Measurements from ENCODE around the gene WBP1L. TPM values are rescaled to one million over a fixed set of nuclear protein-coding genes. Genes with fewer than 3 reads are reported as not detected.

Gene WBP1L
- total and polyA plus RNA-seq, 4 experiments from 2014 or later: 25.7 to 41.1 (median 36.8) TPM

GRCh38 chr10:102704915-102705314, 38.8 kb upstream of the WBP1L start:
- POLR2A ChIA-PET (ENCODE audit: partially characterized antibody): no interaction called here
- Mint-ChIP-seq H3K27ac (peak overlapping the region in 1 of 7 donors; percentile 25), H3K4me3 (no peak overlapping the region), H3K4me1 (peaks cover 7 to 14% (median 8%) of the 10 kb centered on the region in 4 donors), H3K9me3 (no peaks in the 10 kb centered on the region), H3K36me3 (peaks cover 4 to 8% of the 10 kb centered on the region in 2 donors), H3K27me3 (no peaks in the 10 kb centered on the region)
- intact Hi-C loops (cut with micrococcal nuclease): no loop called here
- no peaks in the 10 kb centered on the region for H3K36me3 ChIP-seq (ENCODE audit: insufficient read depth, low read length)
- no peaks in the 10 kb centered on the region for H3K4me1 ChIP-seq (ENCODE audit: insufficient read depth, low read length)
- H3K27me3 ChIP-seq (ENCODE audit: insufficient read depth, low read length): no peaks in the 10 kb centered on the region
- no peak for DNase-seq
- no peaks in the 10 kb centered on the region for H3K9me3 ChIP-seq (ENCODE audit: control insufficient read depth in 1 of 2, low read length in 2 of 2)
- H3K27ac ChIP-seq (ENCODE audit: low read depth, low read length): no peak overlapping the region
- H3K4me3 ChIP-seq (ENCODE audit: low read length in 2 of 2): no peak overlapping the region
- CTCF ChIA-PET (ENCODE audit: partially characterized antibody): interaction anchor here (1.0 kb wide), 1 partner anchor 9 kb away, joined by 3 read pairs; the partner anchor contains the start of genes ARL3 and SFXN2

GRCh38 chr10:102705531-102705930, 38.2 kb upstream of the WBP1L start:
- H3K4me3 ChIP-seq (ENCODE audit: low read length in 2 of 2): no peak overlapping the region
- H3K27ac ChIP-seq (ENCODE audit: low read depth, low read length): no peak overlapping the region
- Mint-ChIP-seq H3K27me3 (no peaks in the 10 kb centered on the region), H3K9me3 (no peaks in the 10 kb centered on the region), H3K4me3 (no peak overlapping the region), H3K36me3 (peaks cover 3 to 7% of the 10 kb centered on the region in 2 donors), H3K27ac (peak overlapping the region in 1 of 7 donors; percentile 38), H3K4me1 (peaks cover 8 to 17% (median 11%) of the 10 kb centered on the region in 4 donors)
- no peaks in the 10 kb centered on the region for H3K36me3 ChIP-seq (ENCODE audit: insufficient read depth, low read length)
- H3K9me3 ChIP-seq (ENCODE audit: control insufficient read depth in 1 of 2, low read length in 2 of 2): no peaks in the 10 kb centered on the region
- no peaks in the 10 kb centered on the region for H3K27me3 ChIP-seq (ENCODE audit: insufficient read depth, low read length)
- peaks cover 2% of the 10 kb centered on the region for H3K4me1 ChIP-seq (ENCODE audit: insufficient read depth, low read length)
- no peak for DNase-seq
- ChIA-PET POLR2A (ENCODE audit: partially characterized antibody) (no interaction called here), CTCF (ENCODE audit: partially characterized antibody) (interaction anchor here (1.0 kb wide), 1 partner anchor 9 kb away, joined by 3 read pairs; the partner anchor contains the start of genes ARL3 and SFXN2)
- intact Hi-C loops (cut with micrococcal nuclease): no loop called here

- H3K36me3 Mint-ChIP-seq: peaks cover 0 to 3% of the 10 kb centered on the region in 2 donors
- no peaks in the 10 kb centered on the region for H3K27me3 Mint-ChIP-seq
- ChIA-PET POLR2A (ENCODE audit: partially characterized antibody) (interaction anchor here (0.9 to 6.6 kb wide), 4 partner anchors 32 to 69 kb away, joined by 3 to 144 read pairs (median 28); partner anchors contain the start of genes TRIM8 and WBP1L), CTCF (ENCODE audit: partially characterized antibody) (interaction anchor here (2.0 kb wide), 1 partner anchor 33 kb away, joined by 4 read pairs; no protein-coding TSS in a partner anchor)
- Histone ChIP-seq H3K9me3 (ENCODE audit: control insufficient read depth in 1 of 2, low read length in 2 of 2) (no peaks in the 10 kb centered on the region), H3K4me3 (ENCODE audit: low read length in 2 of 2) (no peak overlapping the region), H3K36me3 (ENCODE audit: insufficient read depth, low read length) (no peaks in the 10 kb centered on the region), H3K27ac (ENCODE audit: low read depth, low read length) (no peak overlapping the region), H3K27me3 (ENCODE audit: insufficient read depth, low read length) (no peaks in the 10 kb centered on the region), H3K4me1 (ENCODE audit: insufficient read depth, low read length) (peaks cover 26% of the 10 kb centered on the region)
- intact Hi-C loops (cut with micrococcal nuclease): loop anchor here (5.0 to 10.0 kb wide), 2 partner anchors 558 to 654 kb away; partner anchors contain the start of genes NOLC1 and TAF5
- H3K27ac Mint-ChIP-seq: peak overlapping the region; percentile 17 to 91 (median 80)
- peak in 2 of 5 donors; percentile 9 to 11 for DNase-seq
- no peaks in the 10 kb centered on the region for H3K9me3 Mint-ChIP-seq
- H3K4me3 Mint-ChIP-seq: peak overlapping the region in 6 of 8 donors; percentile 1 to 70 (median 46)
- H3K4me1 Mint-ChIP-seq: peaks cover 21 to 45% (median 30%) of the 10 kb centered on the region in 4 donors
These were observed 33.1 kb upstream of the WBP1L start for GRCh38 chr10:102710609-102711008.

GRCh38 chr10:102712089-102712488, 31.7 kb upstream of the WBP1L start:
- Histone ChIP-seq H3K27ac (ENCODE audit: low read depth, low read length) (no peak overlapping the region), H3K4me3 (ENCODE audit: low read length in 2 of 2) (no peak overlapping the region), H3K9me3 (ENCODE audit: control insufficient read depth in 1 of 2, low read length in 2 of 2) (no peaks in the 10 kb centered on the region), H3K4me1 (ENCODE audit: insufficient read depth, low read length) (peaks cover 33% of the 10 kb centered on the region), H3K27me3 (ENCODE audit: insufficient read depth, low read length) (no peaks in the 10 kb centered on the region), H3K36me3 (ENCODE audit: insufficient read depth, low read length) (no peaks in the 10 kb centered on the region)
- ChIA-PET CTCF (ENCODE audit: partially characterized antibody) (interaction anchor here (0.8 to 2.3 kb wide), 5 partner anchors 29 to 70 kb away, joined by 3 to 7 read pairs (median 4); partner anchors contain the start of gene TRIM8), POLR2A (ENCODE audit: partially characterized antibody) (interaction anchor here (1.5 to 6.6 kb wide), 5 partner anchors 30 to 70 kb away, joined by 5 to 144 read pairs (median 48); partner anchors contain the start of genes TRIM8 and WBP1L)
- H3K4me3 Mint-ChIP-seq: peak overlapping the region in 5 of 8 donors; percentile 56 to 96 (median 71)
- H3K9me3 Mint-ChIP-seq: no peaks in the 10 kb centered on the region
- H3K36me3 Mint-ChIP-seq: peaks cover 0 to 9% of the 10 kb centered on the region in 2 donors
- intact Hi-C loops (cut with micrococcal nuclease): loop anchor here (5.0 to 10.0 kb wide), 2 partner anchors 560 to 653 kb away; partner anchors contain the start of genes NOLC1 and TAF5
- peaks cover 24 to 57% (median 36%) of the 10 kb centered on the region in 4 donors for H3K4me1 Mint-ChIP-seq
- H3K27ac Mint-ChIP-seq: peak overlapping the region in 6 of 7 donors; percentile 83 to 98 (median 91)
- H3K27me3 Mint-ChIP-seq: no peaks in the 10 kb centered on the region
- DNase-seq: no peak

GRCh38 chr10:102712843-102713538, 30.8 kb upstream of the WBP1L start:
- DNase-seq: no peak
- no peaks in the 10 kb centered on the region for H3K36me3 ChIP-seq (ENCODE audit: insufficient read depth, low read length)
- no peaks in the 10 kb centered on the region for H3K9me3 ChIP-seq (ENCODE audit: control insufficient read depth in 1 of 2, low read length in 2 of 2)
- peak overlapping the region; percentile 94 for H3K27ac ChIP-seq (ENCODE audit: low read depth, low read length)
- H3K27me3 ChIP-seq (ENCODE audit: insufficient read depth, low read length): no peaks in the 10 kb centered on the region
- H3K4me3 ChIP-seq (ENCODE audit: low read length in 2 of 2): peak overlapping the region; percentile 74 to 89
- peaks cover 33% of the 10 kb centered on the region for H3K4me1 ChIP-seq (ENCODE audit: insufficient read depth, low read length)
- Mint-ChIP-seq H3K36me3 (peaks cover 6 to 14% of the 10 kb centered on the region in 2 donors), H3K9me3 (no peaks in the 10 kb centered on the region), H3K4me3 (peak overlapping the region; percentile 90 to 98 (median 96)), H3K4me1 (peaks cover 32 to 65% (median 38%) of the 10 kb centered on the region in 4 donors), H3K27ac (peak overlapping the region; percentile 86 to 98 (median 96)), H3K27me3 (no peaks in the 10 kb centered on the region)
- intact Hi-C loops (cut with micrococcal nuclease): loop anchor here (5.0 to 10.0 kb wide), 2 partner anchors 561 to 652 kb away; partner anchors contain the start of genes NOLC1 and TAF5
- POLR2A ChIA-PET (ENCODE audit: partially characterized antibody): interaction anchor here (0.6 to 6.6 kb wide), 16 partner anchors 29 to 658 kb away, joined by 3 to 144 read pairs (median 8); partner anchors contain the start of genes NFKB2, SUFU, TRIM8 and WBP1L
- CTCF ChIA-PET (ENCODE audit: partially characterized antibody): interaction anchor here (0.8 to 3.6 kb wide), 12 partner anchors 14 to 581 kb away, joined by 3 to 22 read pairs (median 4); partner anchors contain the start of genes ACTR1A, PPRC1, SUFU and TRIM8

- H3K9me3 ChIP-seq (ENCODE audit: control insufficient read depth in 1 of 2, low read length in 2 of 2): no peaks in the 10 kb centered on the region
- Mint-ChIP-seq H3K4me3 (peak overlapping the region; percentile 90 to 98 (median 96)), H3K27me3 (no peaks in the 10 kb centered on the region), H3K4me1 (peaks cover 34 to 67% (median 41%) of the 10 kb centered on the region in 4 donors), H3K27ac (peak overlapping the region; percentile 86 to 98 (median 96)), H3K9me3 (no peaks in the 10 kb centered on the region), H3K36me3 (peaks cover 6 to 16% of the 10 kb centered on the region in 2 donors)
- H3K4me1 ChIP-seq (ENCODE audit: insufficient read depth, low read length): peaks cover 33% of the 10 kb centered on the region
- POLR2A ChIA-PET (ENCODE audit: partially characterized antibody): interaction anchor here (0.6 to 6.6 kb wide), 17 partner anchors 29 to 658 kb away, joined by 3 to 144 read pairs (median 8); partner anchors contain the start of genes NFKB2, SUFU, TRIM8 and WBP1L
- no peak for DNase-seq
- no peaks in the 10 kb centered on the region for H3K27me3 ChIP-seq (ENCODE audit: insufficient read depth, low read length)
- no peaks in the 10 kb centered on the region for H3K36me3 ChIP-seq (ENCODE audit: insufficient read depth, low read length)
- H3K27ac ChIP-seq (ENCODE audit: low read depth, low read length): peak overlapping the region; percentile 94
- CTCF ChIA-PET (ENCODE audit: partially characterized antibody): interaction anchor here (0.8 to 3.6 kb wide), 10 partner anchors 11 to 581 kb away, joined by 3 to 22 read pairs (median 6); partner anchors contain the start of genes ACTR1A, PPRC1, SUFU and TRIM8
- intact Hi-C loops (cut with micrococcal nuclease): loop anchor here (5.0 to 10.0 kb wide), 2 partner anchors 561 to 651 kb away; partner anchors contain the start of genes NOLC1 and TAF5
- peak overlapping the region; percentile 74 to 89 for H3K4me3 ChIP-seq (ENCODE audit: low read length in 2 of 2)
These were observed 30.3 kb upstream of the WBP1L start for GRCh38 chr10:102713539-102713813.

Measured in CD4-positive, alpha-beta memory T cell (primary cell).